ENCODE results near the gene SMC1B.
"Not testable (repeated sequence)": the region's sequence is repeated elsewhere in the genome, so short reads cannot be mapped to it uniquely, and the experiment has no call there.

SMC1B gene

DNA sequence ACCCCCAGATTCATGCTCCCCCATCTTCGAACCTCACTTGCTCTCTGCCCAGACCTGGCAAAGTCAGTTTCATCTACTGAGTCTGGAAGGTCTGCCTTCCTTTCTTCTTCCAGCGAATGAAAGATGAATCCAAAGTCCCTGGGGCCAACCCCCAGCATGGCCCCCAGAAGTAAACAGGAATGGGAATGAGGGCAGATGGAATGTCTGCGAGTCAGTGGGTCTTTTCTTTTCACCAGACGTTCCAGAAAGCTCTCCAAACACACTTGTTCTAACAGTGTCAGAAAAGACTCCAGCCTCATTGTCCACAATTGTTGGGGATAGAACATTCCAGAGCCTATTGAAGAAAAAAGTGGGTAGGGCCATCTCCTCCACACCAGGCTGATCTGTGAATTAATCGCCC lies 28.7 kb upstream of the SMC1B start:
- no peaks in the 10 kb centered on the region for H3K9me3 ChIP-seq (ENCODE audit: insufficient read depth, low read depth, low read length)
- H3K4me3 ChIP-seq (ENCODE audit: low read length), result no peak overlapping the region
- H3K36me3 ChIP-seq (ENCODE audit: insufficient read depth, low read length), result no peaks in the 10 kb centered on the region
- WGBS, result 68% methylated on average over 5 of the region's 5 CpGs
- H3K27me3 ChIP-seq (ENCODE audit: insufficient read depth, low read length), result no peaks in the 10 kb centered on the region
- H3K4me1 ChIP-seq (ENCODE audit: insufficient read depth, low read length), result no peaks in the 10 kb centered on the region
- H3K9ac ChIP-seq (ENCODE audit: low read depth, low read length), result no peak overlapping the region
- H3K27ac ChIP-seq (ENCODE audit: low read depth, low read length), result no peak overlapping the region

DNA sequence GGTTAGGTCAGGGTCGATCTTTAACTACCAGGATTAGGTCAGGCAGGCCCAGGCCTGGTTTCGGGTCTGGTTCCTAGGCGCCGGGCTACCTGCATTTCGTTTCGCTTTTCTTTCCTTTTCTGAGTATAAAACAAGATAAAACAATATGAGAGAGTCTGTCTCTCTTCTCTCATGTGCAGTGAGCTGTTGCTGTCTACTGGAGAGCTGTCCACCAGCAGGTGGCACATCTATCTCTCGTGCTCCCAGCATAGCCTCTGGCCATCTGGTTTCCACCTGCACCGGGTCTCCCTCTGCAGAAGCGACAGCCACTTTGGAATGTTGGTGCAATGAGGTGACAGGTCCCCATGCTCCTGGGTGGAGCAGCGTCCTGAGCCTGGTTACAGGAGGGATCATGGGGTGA lies 27.7 kb upstream of the SMC1B start:
- H3K4me3 ChIP-seq (ENCODE audit: low read length), result no peak overlapping the region
- no peak overlapping the region for H3K27ac ChIP-seq (ENCODE audit: low read depth, low read length)
- H3K27me3 ChIP-seq (ENCODE audit: insufficient read depth, low read length), result no peaks in the 10 kb centered on the region
- no peak overlapping the region for H3K9ac ChIP-seq (ENCODE audit: low read depth, low read length)
- H3K9me3 ChIP-seq (ENCODE audit: insufficient read depth, low read depth, low read length), result no peaks in the 10 kb centered on the region
- no peaks in the 10 kb centered on the region for H3K36me3 ChIP-seq (ENCODE audit: insufficient read depth, low read length)
- H3K4me1 ChIP-seq (ENCODE audit: insufficient read depth, low read length), result no peaks in the 10 kb centered on the region
- 60% methylated on average over 10 of the region's 10 CpGs for WGBS

DNA sequence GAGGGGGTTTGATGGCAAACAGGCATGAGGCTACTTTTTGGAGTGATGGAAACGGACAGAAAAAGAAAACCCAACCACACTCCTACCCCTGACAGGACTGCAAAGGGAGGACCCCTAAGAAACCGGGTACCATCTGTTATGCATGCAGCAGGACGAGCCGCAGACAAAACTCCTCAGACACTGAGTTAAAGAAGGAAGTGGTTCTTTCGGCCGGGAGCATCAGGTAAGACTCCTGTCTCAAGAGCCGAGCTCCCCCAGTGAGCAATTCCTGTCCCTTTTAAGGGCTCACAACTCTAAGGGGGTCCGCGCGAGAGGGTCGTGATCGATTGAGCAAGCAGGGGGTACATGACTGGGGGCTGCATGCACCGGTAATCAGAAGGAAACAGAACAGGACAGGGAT lies 27.3 kb upstream of the SMC1B start:
- not testable (repeated sequence) for H3K4me3 ChIP-seq (ENCODE audit: low read length)
- WGBS, result 85% methylated on average over 12 of the region's 13 CpGs

DNA sequence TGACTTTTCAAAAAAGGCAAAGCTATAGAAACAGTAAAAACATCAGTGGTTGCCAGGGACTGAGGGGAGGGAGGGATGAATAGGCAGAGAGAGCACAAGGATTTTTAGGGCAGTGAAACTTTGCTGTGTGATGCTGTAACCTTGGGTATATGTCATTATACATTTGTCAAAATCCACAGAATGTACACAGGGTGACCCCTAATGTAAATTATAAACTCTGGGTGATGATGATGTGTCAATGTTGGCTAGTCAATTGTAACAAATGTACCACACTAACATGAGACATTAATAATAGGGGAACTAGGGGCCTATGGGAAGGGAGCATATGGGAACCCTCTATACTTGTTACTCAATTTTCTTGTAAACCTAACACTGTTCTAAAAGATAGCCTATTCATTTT lies 24.9 kb upstream of the SMC1B start:
- no peaks in the 10 kb centered on the region for H3K9me3 ChIP-seq (ENCODE audit: insufficient read depth, low read depth, low read length)
- no peak overlapping the region for H3K9ac ChIP-seq (ENCODE audit: low read depth, low read length)
- no peak overlapping the region for H3K27ac ChIP-seq (ENCODE audit: low read depth, low read length)
- H3K27me3 ChIP-seq (ENCODE audit: insufficient read depth, low read length), result no peaks in the 10 kb centered on the region; the same call in 1 of the 2 replicates
- H3K4me1 ChIP-seq (ENCODE audit: insufficient read depth, low read length), result no peaks in the 10 kb centered on the region
- H3K36me3 ChIP-seq (ENCODE audit: insufficient read depth, low read length), result no peaks in the 10 kb centered on the region
- no peak overlapping the region for H3K4me3 ChIP-seq (ENCODE audit: low read length)

More for the DNA sequence above, 27.3 kb upstream of the SMC1B start:
- not testable (repeated sequence) for H3K27ac ChIP-seq (ENCODE audit: low read depth, low read length); H3K9ac ChIP-seq (ENCODE audit: low read depth, low read length); H3K36me3 ChIP-seq (ENCODE audit: insufficient read depth, low read length); H3K9me3 ChIP-seq (ENCODE audit: insufficient read depth, low read depth, low read length); H3K4me1 ChIP-seq (ENCODE audit: insufficient read depth, low read length); H3K27me3 ChIP-seq (ENCODE audit: insufficient read depth, low read length)

DNA sequence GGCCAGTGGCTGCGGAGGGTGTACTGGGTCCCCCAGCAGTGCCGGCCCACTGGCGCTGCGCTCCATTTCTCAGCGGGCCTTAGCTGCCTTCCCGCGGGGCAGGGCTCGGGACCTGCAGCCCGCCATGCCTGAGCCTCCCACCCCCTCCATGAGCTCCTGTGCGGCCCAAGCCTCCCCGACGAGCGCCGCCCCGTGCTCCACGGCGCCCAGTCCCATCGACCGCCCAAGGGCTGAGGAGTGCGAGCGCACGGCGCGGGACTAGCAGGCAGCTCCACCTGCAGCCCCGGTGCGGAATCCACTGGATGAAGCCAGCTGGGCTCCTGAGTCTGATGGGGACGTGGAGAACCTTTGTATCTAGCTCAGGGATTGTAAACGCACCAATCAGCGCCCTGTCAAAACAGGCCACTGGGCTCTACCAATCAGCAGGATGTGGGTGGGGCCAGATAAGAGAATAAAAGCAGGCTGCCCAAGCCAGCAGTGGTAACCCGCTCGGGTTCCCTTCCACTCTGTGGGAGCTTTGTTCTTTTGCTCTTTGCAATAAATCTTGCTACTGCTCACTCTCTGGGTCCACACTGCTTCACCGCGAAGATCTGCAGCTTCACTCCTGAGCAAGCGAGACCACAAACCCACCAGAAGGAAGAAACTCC lies 23.6 kb upstream of the SMC1B start:
- H3K36me3 ChIP-seq (ENCODE audit: insufficient read depth, low read length); H3K4me1 ChIP-seq (ENCODE audit: insufficient read depth, low read length); H3K27me3 ChIP-seq (ENCODE audit: insufficient read depth, low read length); H3K27ac ChIP-seq (ENCODE audit: low read depth, low read length); H3K9ac ChIP-seq (ENCODE audit: low read depth, low read length); H3K4me3 ChIP-seq (ENCODE audit: low read length); H3K9me3 ChIP-seq (ENCODE audit: insufficient read depth, low read depth, low read length): not testable (repeated sequence)
- 85% methylated on average over 34 of the region's 34 CpGs for WGBS

DNA sequence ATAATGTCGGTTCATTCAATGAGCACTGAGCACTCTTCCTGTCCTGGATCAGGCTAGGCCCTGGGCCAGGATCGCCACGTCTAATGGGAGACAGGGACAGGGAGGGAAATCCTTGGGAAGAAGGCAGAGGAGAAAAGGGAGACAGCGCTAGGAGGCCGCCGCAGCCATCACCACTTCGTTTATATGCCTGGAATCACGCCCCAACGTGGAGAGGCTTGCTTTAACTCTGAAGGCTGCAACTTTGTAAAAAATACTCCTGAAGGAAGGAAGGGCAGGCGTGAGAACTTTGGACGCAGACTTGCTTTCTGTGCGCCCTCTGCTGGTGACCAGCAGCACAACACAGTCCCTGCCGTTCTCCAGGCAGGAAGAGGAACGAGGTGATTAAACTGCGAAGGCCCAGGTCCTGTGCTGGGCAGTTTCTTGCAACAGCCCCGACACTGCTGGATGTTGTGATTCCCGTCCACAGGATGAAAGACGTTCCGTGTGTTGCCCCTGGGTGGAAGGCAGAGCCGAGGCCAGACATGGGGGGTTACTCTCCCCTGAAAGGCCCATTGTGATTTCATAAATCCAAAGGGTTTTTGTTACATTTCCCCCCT lies 22.2 kb upstream of the SMC1B start:
- Histone ChIP-seq H3K4me1 (ENCODE audit: insufficient read depth, low read length) (no peaks in the 10 kb centered on the region), H3K9ac (ENCODE audit: low read depth, low read length) (no peak overlapping the region), H3K9me3 (ENCODE audit: insufficient read depth, low read depth, low read length) (no peaks in the 10 kb centered on the region), H3K36me3 (ENCODE audit: insufficient read depth, low read length) (no peaks in the 10 kb centered on the region), H3K4me3 (ENCODE audit: low read length) (no peak overlapping the region), H3K27ac (ENCODE audit: low read depth, low read length) (no peak overlapping the region), H3K27me3 (ENCODE audit: insufficient read depth, low read length) (no peaks in the 10 kb centered on the region; the same call in 1 of the 2 replicates)
- WGBS, result 21% methylated on average over 20 of the region's 20 CpGs

DNA sequence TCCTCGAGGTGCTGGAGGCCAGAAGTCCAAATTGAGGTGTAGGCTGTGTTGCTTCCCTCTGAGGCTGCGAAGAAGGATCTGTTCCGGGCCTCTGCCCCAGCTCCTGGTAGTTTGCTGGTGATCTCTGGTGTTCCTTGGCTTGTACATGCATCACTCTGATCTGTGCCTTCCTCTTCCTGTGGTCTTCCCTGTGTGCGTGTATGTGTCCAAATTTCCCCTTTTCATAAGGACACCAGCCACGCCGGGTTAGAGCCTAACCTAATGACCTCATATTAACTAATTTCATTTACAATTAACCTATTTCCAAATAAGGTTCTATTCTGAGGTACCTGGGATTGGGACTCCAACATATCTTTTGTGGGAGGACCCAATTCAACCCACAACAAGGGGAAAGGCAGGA lies 21.6 kb upstream of the SMC1B start:
- no peaks in the 10 kb centered on the region; the same call in 1 of the 2 replicates for H3K27me3 ChIP-seq (ENCODE audit: insufficient read depth, low read length)
- 93% methylated on average over 6 of the region's 6 CpGs for WGBS
- no peaks in the 10 kb centered on the region for H3K36me3 ChIP-seq (ENCODE audit: insufficient read depth, low read length)
- no peaks in the 10 kb centered on the region for H3K9me3 ChIP-seq (ENCODE audit: insufficient read depth, low read depth, low read length)
- H3K9ac ChIP-seq (ENCODE audit: low read depth, low read length), result no peak overlapping the region
- no peak overlapping the region for H3K27ac ChIP-seq (ENCODE audit: low read depth, low read length)
- H3K4me3 ChIP-seq (ENCODE audit: low read length), result no peak overlapping the region
- H3K4me1 ChIP-seq (ENCODE audit: insufficient read depth, low read length), result no peaks in the 10 kb centered on the region

DNA sequence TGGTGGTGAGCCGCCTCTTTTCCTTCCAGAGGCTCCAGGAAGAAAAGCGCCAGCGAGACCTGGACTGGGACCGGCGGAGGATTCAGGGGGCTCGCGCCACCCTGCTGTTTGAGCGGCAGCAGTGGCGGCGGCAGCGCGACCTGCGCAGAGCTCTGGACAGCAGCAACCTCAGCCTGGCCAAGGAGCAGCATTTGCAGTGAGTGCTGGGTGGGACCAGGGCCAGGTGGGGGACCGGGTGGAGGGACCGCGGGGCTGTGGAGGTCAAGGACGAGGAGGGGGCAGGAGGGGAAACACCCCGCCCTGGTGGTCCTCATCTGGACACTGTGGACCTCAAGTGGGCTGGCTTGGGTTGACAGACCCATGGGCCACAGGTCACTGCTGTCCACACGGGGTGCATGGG lies 17.5 kb upstream of the SMC1B start:
- Histone ChIP-seq H3K9me3 (ENCODE audit: insufficient read depth, low read depth, low read length) (no peaks in the 10 kb centered on the region), H3K27ac (ENCODE audit: low read depth, low read length) (no peak overlapping the region), H3K27me3 (ENCODE audit: insufficient read depth, low read length) (no peaks in the 10 kb centered on the region; the same call in 1 of the 2 replicates), H3K36me3 (ENCODE audit: insufficient read depth, low read length) (no peaks in the 10 kb centered on the region), H3K9ac (ENCODE audit: low read depth, low read length) (no peak overlapping the region), H3K4me3 (ENCODE audit: low read length) (no peak overlapping the region), H3K4me1 (ENCODE audit: insufficient read depth, low read length) (no peaks in the 10 kb centered on the region)
- WGBS, result 87% methylated on average over 19 of the region's 19 CpGs

DNA sequence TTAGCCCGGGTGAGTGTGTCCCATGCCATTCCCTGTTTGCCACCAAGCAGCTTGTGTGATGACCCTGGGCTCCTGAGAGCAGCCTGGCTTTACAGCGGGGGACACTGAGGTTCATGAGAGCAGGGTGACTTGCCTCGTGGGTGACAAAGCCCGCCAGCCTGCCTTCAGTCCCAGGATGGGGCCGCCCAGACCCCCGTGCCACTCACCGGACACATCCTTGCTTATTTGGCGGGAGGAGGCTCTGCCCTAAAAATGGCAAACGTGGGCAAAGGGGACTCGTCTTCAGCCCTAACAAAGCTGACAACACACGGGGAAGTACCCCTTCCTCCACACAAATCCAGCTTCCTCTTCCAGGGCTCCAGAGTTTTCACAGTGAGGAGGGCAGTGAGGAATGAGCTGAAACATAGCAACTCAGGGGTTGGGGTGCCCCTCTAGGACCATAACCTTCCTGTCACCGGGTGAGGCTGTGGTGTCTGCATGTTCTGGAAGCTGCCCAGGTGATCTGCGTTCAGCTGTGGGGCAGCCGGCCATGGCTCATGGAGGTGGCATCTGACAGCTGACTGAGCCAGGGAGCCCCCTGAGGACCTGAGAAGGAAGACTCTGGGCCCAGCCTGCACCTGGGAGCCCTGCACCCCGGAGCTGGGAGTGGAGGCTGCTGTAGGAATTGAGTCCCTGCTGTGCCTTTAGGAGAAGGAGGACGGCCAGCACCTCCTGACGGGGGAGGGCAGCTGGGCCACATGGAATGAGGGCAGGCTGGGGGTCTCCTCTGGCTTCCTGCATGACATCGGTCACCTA lies 16.8 kb upstream of the SMC1B start:
- WGBS, result 90% methylated on average over 18 of the region's 18 CpGs
- Histone ChIP-seq H3K4me1 (ENCODE audit: insufficient read depth, low read length) (no peaks in the 10 kb centered on the region), H3K27ac (ENCODE audit: low read depth, low read length) (no peak overlapping the region), H3K9ac (ENCODE audit: low read depth, low read length) (no peak overlapping the region; the same call in 1 of the 2 replicates), H3K36me3 (ENCODE audit: insufficient read depth, low read length) (no peaks in the 10 kb centered on the region), H3K4me3 (ENCODE audit: low read length) (no peak overlapping the region), H3K27me3 (ENCODE audit: insufficient read depth, low read length) (no peaks in the 10 kb centered on the region; the same call in 1 of the 2 replicates), H3K9me3 (ENCODE audit: insufficient read depth, low read depth, low read length) (no peaks in the 10 kb centered on the region)

DNA sequence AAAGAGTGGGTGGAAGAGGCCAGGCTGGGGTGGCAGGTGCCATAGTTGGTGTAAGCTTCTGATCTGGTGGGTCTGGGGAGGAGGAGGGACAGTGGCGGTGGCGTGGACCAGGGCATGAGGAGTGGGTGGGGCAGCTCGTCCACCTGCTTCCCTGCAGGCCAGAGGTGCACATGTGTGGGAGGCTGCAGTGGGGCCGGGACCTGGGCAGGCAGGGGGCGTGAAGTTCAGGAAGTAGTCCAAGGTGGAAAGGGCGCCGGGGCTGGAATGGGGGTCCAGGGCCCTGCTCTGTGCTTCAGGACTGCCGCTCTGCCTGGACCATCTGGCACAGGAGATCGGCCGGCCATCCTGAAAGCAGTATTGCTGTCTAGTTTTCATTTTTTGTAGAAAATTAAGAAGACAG lies 16.0 kb upstream of the SMC1B start:
- Histone ChIP-seq H3K36me3 (ENCODE audit: insufficient read depth, low read length) (no peaks in the 10 kb centered on the region), H3K27ac (ENCODE audit: low read depth, low read length) (no peak overlapping the region), H3K4me1 (ENCODE audit: insufficient read depth, low read length) (no peaks in the 10 kb centered on the region), H3K4me3 (ENCODE audit: low read length) (no peak overlapping the region), H3K9me3 (ENCODE audit: insufficient read depth, low read depth, low read length) (no peaks in the 10 kb centered on the region), H3K9ac (ENCODE audit: low read depth, low read length) (no peak overlapping the region), H3K27me3 (ENCODE audit: insufficient read depth, low read length) (no peaks in the 10 kb centered on the region; the same call in 1 of the 2 replicates)
- 91% methylated on average over 10 of the region's 10 CpGs for WGBS
